Mesenchymal stem cell (in vitro differentiated cells and primary cell): Measurements from ENCODE around the gene TIMD4. TPM values are rescaled to one million over a fixed set of nuclear protein-coding genes. Genes with fewer than 3 reads are reported as not detected.
A peak's percentile ranks its signal among the peaks of the same experiment; 100 is the strongest.

ENCODE experiments used
- DNase-seq: peaks from one replicate; pipeline ENCODE4 v3.0.0-alpha.2; 2013
- H2AFZ ChIP-seq: one replicate; pipeline ENCODE4 v1.6.1; 2013; ENCODE audit warnings: low read depth, mild to moderate bottlenecking, control low read depth, inconsistent platforms, low read length, moderate library complexity
- H2AK5ac ChIP-seq: 2 replicates; pipeline ENCODE4 v1.6.1; 2013; ENCODE audit warnings: low read length, moderate library complexity, mild to moderate bottlenecking, inconsistent platforms; ENCODE audit not compliant: severe bottlenecking
- H2BK120ac ChIP-seq: one replicate; pipeline ENCODE4 v1.6.1; 2013; ENCODE audit warnings: low read depth, mild to moderate bottlenecking, inconsistent platforms, low read length, moderate library complexity
- H2BK12ac ChIP-seq, 2 experiments: one replicate each; pipeline ENCODE4 v1.6.1; 2013; ENCODE audit warnings: inconsistent platforms in 2 of 2, low read length in 2 of 2, mild to moderate bottlenecking in 2 of 2, moderate library complexity in 2 of 2, control low read depth in 1 of 2
- H2BK15ac ChIP-seq: one replicate; pipeline ENCODE4 v1.6.1; 2013; ENCODE audit warnings: mild to moderate bottlenecking, low read depth, inconsistent platforms; ENCODE audit not compliant: poor library complexity, severe bottlenecking
- H2BK5ac ChIP-seq: 2 replicates; pipeline ENCODE4 v1.6.1; 2013; ENCODE audit warnings: low read depth, mild to moderate bottlenecking, low read length, control low read depth, inconsistent platforms; ENCODE audit not compliant: poor library complexity, severe bottlenecking
- H3K14ac ChIP-seq, 2 experiments: one replicate each; pipeline ENCODE4 v1.6.1; 2013; ENCODE audit warnings: inconsistent platforms in 2 of 2, low read length in 2 of 2, control low read depth in 1 of 2, mild to moderate bottlenecking in 1 of 2, moderate library complexity in 1 of 2
- H3K18ac ChIP-seq, 2 experiments: one replicate each; pipeline ENCODE4 v1.6.1; 2013; ENCODE audit warnings: inconsistent platforms in 2 of 2, low read length in 2 of 2, control low read depth in 1 of 2, low read depth in 1 of 2, mild to moderate bottlenecking in 1 of 2
- H3K23ac ChIP-seq, 2 experiments: one replicate each; pipeline ENCODE4 v1.6.1; 2013; ENCODE audit warnings: inconsistent platforms in 2 of 2, low read length in 2 of 2, mild to moderate bottlenecking in 2 of 2, moderate library complexity in 2 of 2, control low read depth in 1 of 2
- H3K27ac ChIP-seq: 2 replicates; pipeline ENCODE4 v1.5.1; 2013; ENCODE audit warnings: mild to moderate bottlenecking, moderate library complexity, low read length, control low read depth, inconsistent platforms; ENCODE audit not compliant: poor library complexity, severe bottlenecking
- H3K27me3 ChIP-seq, 2 experiments: 2 replicates each; pipeline versions ENCODE4 v1.6.1 to v1.7.0; 2013; ENCODE audit warnings: low read length in 2 of 2, mild to moderate bottlenecking in 2 of 2, moderate library complexity in 2 of 2, control low read depth in 1 of 2, inconsistent platforms in 1 of 2; ENCODE audit not compliant: control insufficient read depth in 1 of 2, insufficient read depth in 1 of 2
- H3K36me3 ChIP-seq, 2 experiments: 2 replicates each; pipeline versions ENCODE4 v1.6.1 to v1.7.0; 2013; ENCODE audit warnings: low read length in 2 of 2, control low read depth in 1 of 2, inconsistent platforms in 1 of 2, low read depth in 1 of 2, mild to moderate bottlenecking in 1 of 2; ENCODE audit not compliant: insufficient read depth in 2 of 2, control insufficient read depth in 1 of 2
- H3K4ac ChIP-seq, 2 experiments: one replicate each; pipeline ENCODE4 v1.6.1; 2013; ENCODE audit warnings: inconsistent platforms in 2 of 2, low read length in 2 of 2, mild to moderate bottlenecking in 2 of 2, moderate library complexity in 2 of 2, control low read depth in 1 of 2, low read depth in 1 of 2
- H3K4me1 ChIP-seq: 2 replicates; pipeline ENCODE4 v1.6.1; 2013; ENCODE audit warnings: low read depth, low read length, control low read depth; ENCODE audit not compliant: control insufficient read depth, insufficient read depth
- H3K4me2 ChIP-seq: 2 replicates; pipeline ENCODE4 v1.6.1; 2013; ENCODE audit warnings: low read length, mild to moderate bottlenecking, inconsistent platforms; ENCODE audit not compliant: poor library complexity, severe bottlenecking
- H3K4me3 ChIP-seq, 2 experiments: 2 replicates each; pipeline versions ENCODE4 v1.5.1 to v1.7.0; 2013; ENCODE audit warnings: low read length in 2 of 2, mild to moderate bottlenecking in 2 of 2, control low read depth in 1 of 2, low read depth in 1 of 2; ENCODE audit not compliant: insufficient read depth in 1 of 2
- H3K79me1 ChIP-seq: replicated peaks from 2 replicates; pipeline ENCODE4 v1.6.1; 2013; ENCODE audit warnings: mild to moderate bottlenecking, control low read depth, low read length, inconsistent platforms; ENCODE audit not compliant: poor library complexity, severe bottlenecking
- H3K9ac ChIP-seq: 2 replicates; pipeline ENCODE4 v1.7.0; 2013; ENCODE audit warnings: mild to moderate bottlenecking, low read length, moderate library complexity
- H3K9me3 ChIP-seq: 2 replicates; pipeline ENCODE4 v1.7.0; 2013; ENCODE audit warnings: mild to moderate bottlenecking, low read length; ENCODE audit not compliant: control insufficient read depth
- H4K8ac ChIP-seq: one replicate; pipeline ENCODE4 v1.6.1; 2013; ENCODE audit warnings: inconsistent platforms, mild to moderate bottlenecking, low read length, moderate library complexity
- H4K91ac ChIP-seq: one replicate; pipeline ENCODE4 v1.6.1; 2013; ENCODE audit warnings: mild to moderate bottlenecking, low read length, inconsistent platforms
- WGBS: methylation state at CpG from one replicate; pipeline ENCODE4 v1.1.7; 2013; ENCODE audit warnings: mixed read lengths; 5-methylcytosine and 5-hydroxymethylcytosine counted together
- polyA plus RNA-seq, 2 experiments: library from polyadenylated mRNA; stranded (reverse); fragments of 200-250 nt; gene quantifications; one replicate each; pipeline ENCODE4 v1.2.3, GENCODE V29; 2013

TIMD4 gene
- polyA plus RNA-seq (2013, experiment 1 of 2) = not detected
- polyA plus RNA-seq (2013, experiment 2 of 2) = not detected

DNA sequence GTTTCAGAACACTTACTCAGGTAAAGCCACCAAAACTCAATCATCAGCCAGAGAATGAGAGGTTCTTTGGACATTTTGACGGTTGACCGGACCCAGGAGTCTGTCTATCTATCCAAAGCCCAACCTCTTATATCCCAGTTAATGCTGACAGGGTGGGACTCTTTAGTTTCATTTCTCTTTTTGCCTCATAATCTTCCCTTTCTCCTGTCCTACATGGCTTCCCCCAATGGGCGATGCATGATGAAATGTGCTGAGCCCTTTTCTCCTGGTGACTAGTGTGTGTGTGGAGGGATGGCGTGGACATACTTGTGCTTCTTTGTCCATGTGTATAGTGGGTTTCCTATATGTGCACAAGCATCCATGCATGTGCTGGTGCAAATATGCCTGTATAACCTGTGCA lies at the start of gene TIMD4:
TIMD4 (minus strand) TSS at position 102 of the 400 bp plus-strand sequence; CDS start at position 74, 28 bp downstream.
- H2BK5ac ChIP-seq = no peak within 1 kb of the TSS
- no peaks in the 10 kb centered on the region for H3K36me3 ChIP-seq
- no peak within 1 kb of the TSS for H3K14ac ChIP-seq
- H3K27me3 ChIP-seq = no peaks in the 10 kb centered on the region
- H3K4me3 ChIP-seq = no peak within 1 kb of the TSS
- H3K9ac ChIP-seq = no peak within 1 kb of the TSS
- H3K27ac ChIP-seq = no peak within 1 kb of the TSS
- no peak within 1 kb of the TSS for H2AK5ac ChIP-seq
- H3K9me3 ChIP-seq = no peaks in the 10 kb centered on the region
- H3K4ac ChIP-seq = no peak within 1 kb of the TSS
- H2BK120ac ChIP-seq = no peak within 1 kb of the TSS
- no peak within 1 kb of the TSS for H4K91ac ChIP-seq
- no peaks in the 10 kb centered on the region for H3K4me1 ChIP-seq
- H2AFZ ChIP-seq = no peak within 1 kb of the TSS
- no peak within 1 kb of the TSS for H2BK12ac ChIP-seq
- no peak within 1 kb of the TSS for H3K4me2 ChIP-seq
- no peak for DNase-seq
- H4K8ac ChIP-seq = no peak within 1 kb of the TSS
- H3K79me1 ChIP-seq = no peaks in the 10 kb centered on the region
- H2BK15ac ChIP-seq = no peak within 1 kb of the TSS
- whole genome bisulfite sequencing = 95% methylated on average over 4 of the region's 4 CpGs
- no peak within 1 kb of the TSS for H3K18ac ChIP-seq
- no peak within 1 kb of the TSS for H3K23ac ChIP-seq

DNA sequence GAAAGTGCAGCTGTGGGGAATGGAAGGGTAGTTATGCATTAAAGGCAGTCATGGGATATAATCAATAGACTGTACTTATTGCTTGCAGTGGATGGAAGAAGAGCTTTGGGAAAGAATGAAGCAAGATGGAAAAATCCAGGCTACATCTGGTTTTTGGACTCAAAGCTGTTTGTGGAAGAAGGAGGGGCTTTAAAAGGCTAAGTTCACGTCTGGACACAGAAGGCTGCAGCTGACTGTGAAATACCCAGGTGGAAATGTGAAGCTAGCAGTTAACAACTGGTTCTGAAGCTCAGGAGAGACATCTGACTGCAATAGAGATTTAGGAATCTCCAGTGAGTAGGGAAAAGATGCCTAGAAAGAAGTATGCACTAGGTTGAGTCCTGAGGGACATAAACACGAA lies 43.2 kb upstream of the TIMD4 start:
- Histone ChIP-seq H3K9ac (no peak overlapping the region), H2BK5ac (no peak overlapping the region), H2AK5ac (peak overlapping the region; percentile 5), H3K4ac (no peak overlapping the region), H2AFZ (no peak overlapping the region), H2BK120ac (no peak overlapping the region), H3K27ac (no peak overlapping the region), H2BK12ac (no peak overlapping the region), H3K4me1 (peaks cover 2% of the 10 kb centered on the region), H3K4me3 (no peak overlapping the region), H3K4me2 (no peak overlapping the region), H3K79me1 (no peaks in the 10 kb centered on the region), H3K36me3 (no peaks in the 10 kb centered on the region), H3K9me3 (no peaks in the 10 kb centered on the region), H3K18ac (no peak overlapping the region), H3K27me3 (no peaks in the 10 kb centered on the region), H3K14ac (no peak overlapping the region), H2BK15ac (no peak overlapping the region), H4K8ac (no peak overlapping the region), H4K91ac (no peak overlapping the region), H3K23ac (no peak overlapping the region)
- DNase-seq = no peak
- WGBS = 77% methylated on average over 2 of the region's 2 CpGs

DNA sequence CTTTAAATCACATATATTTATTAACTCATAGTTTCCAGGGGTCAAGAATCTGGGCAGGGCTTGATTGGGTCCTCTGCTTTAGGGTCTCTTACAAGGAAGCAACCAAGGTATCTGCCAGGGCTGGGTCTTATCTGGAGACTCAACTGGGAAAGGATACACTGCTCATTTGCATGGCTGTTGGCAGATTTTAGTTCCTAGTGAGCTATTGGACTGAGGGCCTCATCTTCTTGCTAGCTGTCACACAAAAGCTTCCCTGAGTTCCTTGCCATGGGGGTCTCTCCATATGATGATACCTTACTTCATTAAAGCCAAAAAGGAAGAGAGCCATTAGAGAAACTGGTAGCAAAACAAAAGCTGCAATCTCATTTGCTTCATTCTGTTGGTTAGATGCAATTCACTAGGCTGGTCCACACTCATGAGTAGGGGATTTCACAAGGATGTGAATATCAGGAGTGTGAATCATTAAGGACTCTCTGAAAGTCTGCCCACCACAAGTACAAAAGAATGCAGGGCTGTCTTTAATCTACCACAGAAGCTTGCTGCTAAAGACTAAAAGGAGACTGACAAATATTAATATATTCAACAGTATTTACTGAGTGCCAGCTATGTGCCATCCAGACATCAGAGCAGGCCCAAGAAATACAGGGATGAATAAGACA lies 42.0 kb upstream of the TIMD4 start:
- H4K91ac ChIP-seq = no peak overlapping the region
- no peak overlapping the region for H3K9ac ChIP-seq
- no peaks in the 10 kb centered on the region for H3K27me3 ChIP-seq
- H3K4me1 ChIP-seq = peaks cover 2% of the 10 kb centered on the region
- no peak overlapping the region for H3K4me2 ChIP-seq
- no peak overlapping the region for H2BK12ac ChIP-seq
- H2AFZ ChIP-seq = no peak overlapping the region
- peak overlapping the region; percentile 33 for H2AK5ac ChIP-seq
- H4K8ac ChIP-seq = no peak overlapping the region
- H2BK120ac ChIP-seq = no peak overlapping the region
- no peaks in the 10 kb centered on the region for H3K79me1 ChIP-seq
- DNase-seq = peak; percentile 70
- H2BK15ac ChIP-seq = no peak overlapping the region
- peaks cover 8% of the 10 kb centered on the region for H3K9me3 ChIP-seq
- H2BK5ac ChIP-seq = peak overlapping the region; percentile 31
- no peak overlapping the region for H3K4me3 ChIP-seq
- no peaks in the 10 kb centered on the region for H3K36me3 ChIP-seq
- H3K27ac ChIP-seq = peak overlapping the region; percentile 77
- no peak overlapping the region for H3K14ac ChIP-seq
- H3K23ac ChIP-seq = no peak overlapping the region
- no peak overlapping the region for H3K4ac ChIP-seq
- H3K18ac ChIP-seq = no peak overlapping the region

DNA sequence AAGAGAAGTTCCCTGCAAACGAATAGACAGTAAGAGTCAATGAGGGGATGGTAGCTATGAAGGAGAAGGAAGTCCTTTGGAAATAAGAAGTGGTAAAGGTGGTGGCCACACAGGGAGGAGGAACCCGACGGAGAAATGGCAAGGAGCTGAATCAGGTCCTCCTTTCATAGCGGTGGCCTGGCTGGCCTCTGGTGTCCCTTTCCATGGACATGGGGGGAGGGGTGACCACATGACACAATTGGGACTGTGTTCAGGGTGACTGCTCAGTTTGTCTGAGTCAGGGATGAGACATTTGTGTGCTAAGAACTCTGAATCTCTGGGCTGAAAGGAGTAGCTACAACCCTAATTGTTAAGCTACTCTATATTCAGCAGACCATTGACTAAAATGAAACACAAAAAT lies 28.7 kb upstream of the TIMD4 start:
- no peak overlapping the region for H3K23ac ChIP-seq
- 83% methylated on average over 4 of the region's 4 CpGs for whole genome bisulfite sequencing
- H3K18ac ChIP-seq = no peak overlapping the region
- H3K4me2 ChIP-seq = no peak overlapping the region
- no peak overlapping the region for H3K9ac ChIP-seq
- H2AK5ac ChIP-seq = no peak overlapping the region
- H2BK12ac ChIP-seq = no peak overlapping the region
- H3K4ac ChIP-seq = no peak overlapping the region
- H3K27ac ChIP-seq = no peak overlapping the region
- H4K8ac ChIP-seq = no peak overlapping the region
- no peaks in the 10 kb centered on the region for H3K4me1 ChIP-seq
- no peak for DNase-seq
- no peaks in the 10 kb centered on the region for H3K79me1 ChIP-seq
- no peak overlapping the region for H2AFZ ChIP-seq
- no peak overlapping the region for H2BK15ac ChIP-seq
- no peak overlapping the region for H3K14ac ChIP-seq
- H2BK120ac ChIP-seq = no peak overlapping the region
- no peak overlapping the region for H3K4me3 ChIP-seq
- no peak overlapping the region for H2BK5ac ChIP-seq
- no peaks in the 10 kb centered on the region for H3K9me3 ChIP-seq
- no peaks in the 10 kb centered on the region for H3K27me3 ChIP-seq
- H3K36me3 ChIP-seq = no peaks in the 10 kb centered on the region
- H4K91ac ChIP-seq = no peak overlapping the region
